GM18519 (cell line): ENCODE measurements around the gene TMEM37.

Experiments used
- ATAC-seq: cut with Tn5 transposase; IDR thresholded peaks from one replicate; pipeline ENCODE4 v1.9.1; 2021; ENCODE audit warnings: mild to moderate bottlenecking, moderate library complexity; ENCODE audit not compliant: unreplicated experiment, low FRiP score

Gene TMEM37

GRCh38 chr2:119487434-119488244 is 56.0 kb downstream of the TMEM37 start:
- no peak for ATAC-seq
